GM18517 (cell line): ENCODE measurements around the gene LAMC3.

Experiments used
- ATAC-seq: cut with Tn5 transposase; IDR thresholded peaks from one replicate; pipeline ENCODE4 v1.9.1; 2021; ENCODE audit warnings: mild to moderate bottlenecking, moderate library complexity; ENCODE audit not compliant: unreplicated experiment

Gene LAMC3

DNA sequence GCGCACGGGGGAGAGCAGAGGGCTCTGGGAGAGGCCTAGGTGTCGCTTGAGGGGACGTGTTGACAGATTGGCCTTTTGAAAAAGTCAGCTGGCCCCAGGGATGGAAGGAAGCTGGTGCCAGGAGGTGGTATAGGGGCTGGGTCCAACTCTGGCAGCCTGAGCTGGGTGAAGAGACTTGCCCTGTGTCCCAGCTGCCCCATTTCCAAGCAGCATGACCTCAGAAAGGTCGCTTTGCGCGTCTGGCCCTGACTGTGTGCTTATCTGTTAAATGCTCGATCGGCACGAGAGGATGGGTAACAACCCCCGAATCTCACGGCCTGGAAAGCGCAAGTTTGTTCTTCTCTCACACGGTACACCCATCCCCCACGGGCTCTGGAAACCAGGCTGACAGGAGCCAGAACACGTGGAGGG lies 31.2 kb upstream of the LAMC3 start:
- ATAC-seq = no peak

- no peak for ATAC-seq
These were observed 29.2 kb upstream of the LAMC3 start for GRCh38 chr9:130979591-130980385.

DNA sequence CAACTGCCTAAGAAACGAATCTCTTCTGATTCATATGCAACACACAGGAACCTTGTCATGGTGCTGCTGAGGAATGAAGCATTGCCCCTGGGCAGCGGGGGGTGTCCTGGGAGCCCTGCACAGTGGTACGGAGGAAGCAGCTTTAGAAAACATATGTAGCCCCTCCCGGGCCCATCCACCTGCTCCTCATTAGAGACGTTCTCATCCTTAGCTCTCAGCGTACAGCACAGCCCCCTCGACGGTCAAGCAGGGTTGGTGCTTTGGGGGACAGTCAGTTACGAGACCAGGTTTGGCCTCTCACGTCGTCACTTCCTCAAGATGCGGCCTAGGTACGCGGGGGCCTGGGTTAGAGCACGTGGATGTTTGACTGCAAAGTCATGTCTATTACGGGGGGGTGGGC lies 28.4 kb upstream of the LAMC3 start:
- no peak for ATAC-seq

GRCh38 chr9:130981002-130981755 lies 27.8 kb upstream of the LAMC3 start:
- ATAC-seq = no peak

DNA sequence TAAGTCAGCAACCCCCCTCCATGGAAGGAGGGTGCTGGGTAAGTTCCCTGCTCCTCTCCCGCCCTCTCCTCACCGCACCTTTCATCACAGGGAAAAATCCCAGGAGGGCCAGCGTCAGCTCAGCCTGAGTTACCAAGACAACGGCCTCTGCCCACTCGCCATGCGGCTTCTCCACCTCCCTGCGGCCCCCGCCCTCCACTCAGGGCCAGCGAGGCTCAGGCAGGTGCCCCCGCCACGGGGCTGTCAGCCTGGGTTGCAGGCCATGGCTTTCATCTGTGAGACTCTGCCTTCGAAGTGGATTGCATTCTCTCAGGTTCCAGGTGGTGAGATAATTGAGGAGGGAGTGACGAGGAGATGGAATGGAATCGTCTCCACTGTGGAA lies 27.2 kb upstream of the LAMC3 start:
- no peak for ATAC-seq

DNA sequence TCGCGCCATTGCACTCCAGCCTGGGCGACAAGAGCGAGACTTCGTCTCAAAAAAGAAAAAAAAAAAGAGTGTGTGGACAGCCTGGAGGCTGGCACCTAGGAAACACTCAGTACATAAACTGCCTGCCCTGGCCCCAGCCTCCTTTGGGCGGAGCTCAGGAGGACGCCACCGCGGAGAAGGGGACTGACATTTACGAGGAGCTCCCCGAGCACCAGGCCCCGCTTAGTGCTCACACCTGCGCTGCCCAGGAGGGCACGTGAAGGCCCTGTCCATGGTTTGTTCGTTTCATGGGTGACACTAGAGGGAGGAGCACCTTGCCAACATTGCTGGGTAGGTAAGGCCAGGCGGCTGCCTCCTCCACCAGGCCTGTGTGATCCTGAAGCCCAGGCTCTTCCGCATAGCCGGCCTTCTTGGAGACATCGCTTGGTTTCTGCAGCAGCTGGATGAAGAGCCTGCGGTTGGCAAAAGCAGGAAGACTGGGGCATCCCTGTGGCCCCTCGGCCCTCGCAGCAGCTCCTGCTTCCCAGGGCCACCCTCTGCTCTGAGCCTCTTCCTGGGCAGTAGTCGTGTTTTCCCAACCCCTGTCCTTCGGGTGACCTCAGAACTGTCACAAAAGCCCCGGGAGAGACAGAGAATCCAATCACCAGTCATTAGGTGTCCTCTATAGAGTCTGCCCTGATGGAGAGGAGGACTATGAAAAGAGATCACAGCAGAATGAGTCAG lies 26.2 kb upstream of the LAMC3 start:
- ATAC-seq = no peak

DNA sequence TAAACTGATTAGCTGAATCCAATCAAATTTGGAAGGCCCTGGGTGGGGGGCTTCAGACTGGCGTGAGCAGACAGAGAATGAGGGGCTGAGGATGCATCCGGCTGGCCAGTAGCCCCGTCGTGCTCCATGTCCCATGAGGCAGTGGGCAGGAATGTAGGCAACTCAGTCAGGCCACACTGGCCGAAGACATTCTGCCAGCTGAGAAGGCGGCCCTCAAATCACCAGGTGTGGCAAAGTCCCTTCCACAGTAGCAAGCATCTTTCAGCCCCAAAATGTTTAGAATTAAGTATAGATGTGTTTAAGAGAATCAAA lies 25.7 kb upstream of the LAMC3 start:
- ATAC-seq = no peak

DNA sequence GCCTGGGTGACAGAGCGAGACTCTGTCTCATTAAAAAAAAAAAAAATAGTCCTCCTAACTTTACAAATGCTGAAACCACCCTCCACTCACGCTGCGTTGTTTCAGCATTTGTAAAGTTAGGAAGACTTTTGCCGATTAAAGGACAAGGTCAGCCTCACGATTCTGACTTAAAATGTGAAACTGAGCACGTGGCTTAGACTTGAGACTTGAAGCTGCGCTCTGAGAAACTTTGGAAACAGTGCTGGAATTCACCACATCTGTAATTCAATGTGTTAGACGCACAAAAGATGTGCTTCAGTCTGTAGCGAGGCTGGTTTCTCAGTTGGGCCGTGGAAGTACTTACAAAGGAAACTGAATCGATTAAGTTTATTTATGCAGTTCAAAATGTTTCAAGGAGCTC lies 25.0 kb upstream of the LAMC3 start:
- ATAC-seq = no peak

- ATAC-seq = no peak
These were observed 24.5 kb upstream of the LAMC3 start for GRCh38 chr9:130984521-130984920.

GRCh38 chr9:130985029-130985428 lies 23.9 kb upstream of the LAMC3 start:
- ATAC-seq = no peak

- ATAC-seq = no peak
These were observed 23.3 kb upstream of the LAMC3 start for GRCh38 chr9:130985606-130986162.

GRCh38 chr9:130986356-130986965 lies 22.5 kb upstream of the LAMC3 start:
- no peak for ATAC-seq

GRCh38 chr9:130987054-130987453 lies 21.9 kb upstream of the LAMC3 start:
- ATAC-seq = no peak

GRCh38 chr9:130987738-130988399 lies 21.1 kb upstream of the LAMC3 start:
- ATAC-seq = no peak

DNA sequence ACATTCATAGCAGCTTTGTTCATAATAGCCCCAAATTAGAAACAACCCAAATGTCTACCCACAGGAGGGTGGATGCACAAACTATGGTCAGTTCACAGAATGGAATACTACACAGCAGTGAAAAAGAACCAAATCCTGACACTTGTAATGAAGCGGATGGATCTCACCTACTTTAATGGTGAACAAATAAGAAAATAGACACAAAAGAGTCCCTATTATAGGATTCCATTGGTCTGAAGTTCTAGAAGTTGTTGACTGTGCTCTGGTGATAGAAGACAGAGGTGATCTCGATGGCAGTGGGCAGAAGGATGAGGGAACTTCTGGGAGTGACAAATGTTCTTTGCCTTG lies 20.6 kb upstream of the LAMC3 start:
- no peak for ATAC-seq

DNA sequence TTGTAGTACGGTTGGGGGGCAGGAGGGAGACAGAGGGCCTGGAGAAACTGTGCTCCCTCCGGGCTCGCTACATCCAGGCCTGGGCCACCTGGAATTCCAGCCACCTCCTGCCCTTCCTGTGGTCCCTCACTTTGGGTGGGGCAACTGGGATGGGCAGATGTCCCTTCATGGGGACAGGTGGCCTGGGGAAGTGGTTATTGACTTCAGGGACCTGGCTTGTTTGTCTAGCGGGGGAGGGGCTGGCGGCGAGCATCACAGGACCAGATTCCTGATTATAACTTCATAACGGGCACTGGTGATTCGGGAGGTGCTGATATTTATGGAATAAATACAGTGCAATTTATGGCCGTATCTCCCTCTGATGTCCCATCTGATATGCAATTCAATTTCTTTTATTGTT lies 20.1 kb upstream of the LAMC3 start:
- no peak for ATAC-seq

- ATAC-seq = no peak
These were observed 19.6 kb upstream of the LAMC3 start for GRCh38 chr9:130989391-130989790.

GRCh38 chr9:130989891-130990290 lies 19.1 kb upstream of the LAMC3 start:
- no peak for ATAC-seq

- no peak for ATAC-seq
These were observed 18.5 kb upstream of the LAMC3 start for GRCh38 chr9:130990306-130990977.
